Right lobe of liver (tissue), 6 donors: ENCODE results near the gene SOX14. TPM values are rescaled to one million over a fixed set of nuclear protein-coding genes. Genes with fewer than 3 reads are reported as not detected.

Experiments used
- ATAC-seq, 4 donors: fragments of 200-7000 bp; cut with Tn5 transposase; one replicate each; pipeline ENCODE4 v1.9.1; 2020; ENCODE audit warnings: mild to moderate bottlenecking in 4 of 4, moderate library complexity in 4 of 4
- DNase-seq, 3 donors: peaks; one replicate each; pipeline ENCODE4 v3.0.0-alpha.2; 2020
- H3K27ac ChIP-seq, 3 donors: fragments of 200-600 bp; one replicate each; pipeline ENCODE4 v1.8.0; 2022
- H3K27me3 ChIP-seq, 2 donors: fragments of 200-600 bp; one replicate each; pipeline ENCODE4 v1.8.0; 2022
- H3K36me3 ChIP-seq, 4 donors: fragments of 200-600 bp; sonication (generic) in 1 of 4; one replicate each; pipeline versions ENCODE4 v1.5.1 to v1.8.0; 2017 to 2022; ENCODE audit warnings: control low read depth in 1 of 4
- H3K4me1 ChIP-seq, 4 donors: fragments of 200-600 bp; sonication (generic) in 1 of 4; one replicate each; pipeline versions ENCODE4 v1.5.1 to v1.8.0; 2017 to 2022; ENCODE audit warnings: control low read depth in 1 of 4
- H3K4me3 ChIP-seq, 3 donors: fragments of 200-600 bp; one replicate each; pipeline ENCODE4 v1.8.0; 2022
- H3K9me3 ChIP-seq, 4 donors: fragments of 200-600 bp; sonication (generic) in 1 of 4; one replicate each; pipeline versions ENCODE4 v1.5.1 to v1.8.0; 2017 to 2022; ENCODE audit warnings: control low read depth in 1 of 4
- CTCF ChIP-seq, 4 donors: fragments of 200-600 bp in 3 of 4; fragments of 450-650 bp in 1 of 4; IDR thresholded peaks; one replicate each; pipeline versions ENCODE4 v1.5.1 to v1.8.0; 2016 to 2022; ENCODE audit warnings: antibody characterized with exemption in 4 of 4, mild to moderate bottlenecking in 2 of 4
- POLR2A ChIP-seq: fragments of 450-650 bp; IDR thresholded peaks from one replicate; pipeline ENCODE4 v1.6.1; 2017; ENCODE audit warnings: antibody characterized with exemption, mild to moderate bottlenecking
- WGBS: methylation state at CpG from one replicate; pipeline ENCODE4 v1.1.6; 2018; ENCODE audit warnings: low coverage, low lambda C conversion rate; ENCODE audit not compliant: insufficient coverage; ENCODE audit errors: missing lambda C conversion rate; 5-methylcytosine and 5-hydroxymethylcytosine counted together
- intact Hi-C, 2 donors: fragments of 100-400 bp; cut with DNase I; formaldehyde crosslinking; loops; one replicate each; pipeline versions ENCODE4 v1.11.2 to v1.14.1; 2022
- total RNA-seq, 6 experiments: library from RNA; depleted of rRNA in 2 of 6; stranded (reverse); fragments of >200 nt in 2 of 6; fragmentation: NEBNext Ultra II Directional in 3 of 6; extraction: Animal tissue kit (Norgen Biotek cat#: 25700) in 3 of 6; gene quantifications; one replicate each; pipeline versions ENCODE4 v1.1.0 to v1.2.4, GENCODE V29; 2016 to 2023
- donor health status: DM: no; HTN: yes; CAD: no.
- donor health status: DM: no; HTN: no; CAD: no.
- donor health status: DM: no; HTN: no; CAD: no.
- donor health status: DM: no; HTN: yes; CAD: no.
- donor health status: DM: no; HTN: yes; CAD: no.

The SOX14 gene
- total RNA-seq, 6 experiments from 2014 or later: not detected

GRCh38 chr3:137807998-137808397, 43.9 kb downstream of the SOX14 start:
- Histone ChIP-seq H3K27me3 (no peaks in the 10 kb centered on the region), H3K27ac (no peak overlapping the region), H3K36me3 (no peaks in the 10 kb centered on the region), H3K4me1 (no peaks in the 10 kb centered on the region), H3K4me3 (no peak overlapping the region), H3K9me3 (no peaks in the 10 kb centered on the region)
- intact Hi-C loops: no loop called here
- no peak for TF ChIP-seq CTCF (IDR thresholded peaks at IDR 0.05)
- no peak for TF ChIP-seq POLR2A
- WGBS: 22% methylated on average over 7 of the region's 9 CpGs
- ATAC-seq: no peak
- DNase-seq: no peak

GRCh38 chr3:137809509-137809908, 45.4 kb downstream of the SOX14 start:
- Histone ChIP-seq H3K9me3 (no peaks in the 10 kb centered on the region), H3K27ac (no peak overlapping the region), H3K4me1 (no peaks in the 10 kb centered on the region), H3K36me3 (no peaks in the 10 kb centered on the region), H3K4me3 (no peak overlapping the region), H3K27me3 (no peaks in the 10 kb centered on the region)
- intact Hi-C loops: no loop called here
- TF ChIP-seq POLR2A (no peak), CTCF (IDR thresholded peaks at IDR 0.05) (no peak)
- ATAC-seq (no peak), DNase-seq (no peak)

DNA sequence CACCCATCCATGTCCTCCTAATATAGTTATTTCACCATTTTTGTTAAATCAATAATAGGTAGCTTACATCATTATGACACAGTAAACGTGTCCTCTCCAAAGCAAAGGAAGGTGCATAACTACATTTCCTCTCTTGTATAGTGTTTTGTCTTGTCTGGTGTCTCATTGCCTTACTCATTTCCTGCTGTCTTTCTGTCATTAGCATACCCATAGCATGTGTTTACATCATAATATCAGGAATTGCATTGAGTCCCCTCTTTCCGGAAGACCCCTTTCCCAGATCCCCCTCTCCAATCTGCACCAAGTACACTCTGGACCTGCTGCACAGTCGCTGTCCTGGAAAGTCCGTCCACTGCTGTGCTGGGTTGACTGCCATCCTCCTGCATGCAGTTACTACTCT, 47.9 kb downstream of the SOX14 start:
- Histone ChIP-seq H3K4me1 (no peaks in the 10 kb centered on the region), H3K9me3 (no peaks in the 10 kb centered on the region), H3K36me3 (no peaks in the 10 kb centered on the region), H3K27me3 (no peaks in the 10 kb centered on the region), H3K27ac (no peak overlapping the region), H3K4me3 (no peak overlapping the region)
- DNase-seq: no peak
- 22% methylated on average over 4 of the region's 4 CpGs for WGBS
- no peak for ATAC-seq
- intact Hi-C loops: no loop called here
- no peak for TF ChIP-seq POLR2A
- no peak for TF ChIP-seq CTCF (IDR thresholded peaks at IDR 0.05)

- DNase-seq: no peak
- TF ChIP-seq CTCF (IDR thresholded peaks at IDR 0.05) (no peak), POLR2A (no peak)
- Histone ChIP-seq H3K9me3 (no peaks in the 10 kb centered on the region), H3K4me3 (no peak overlapping the region), H3K27ac (no peak overlapping the region), H3K4me1 (no peaks in the 10 kb centered on the region), H3K36me3 (no peaks in the 10 kb centered on the region), H3K27me3 (no peaks in the 10 kb centered on the region)
- intact Hi-C loops: no loop called here
- WGBS: 85% methylated on average over 4 of the region's 8 CpGs
- no peak for ATAC-seq
Measured at GRCh38 chr3:137815251-137815650, 51.1 kb downstream of the SOX14 start.

Other genes starting within 250 kb of the SOX14 start
- gene CLDN18, start 245.8 kb downstream of the SOX14 start, total RNA-seq: not detected